Sigmoid colon (tissue), 7 donors: ENCODE measurements around the gene SMYD2. TPM values are rescaled to one million over a fixed set of nuclear protein-coding genes. Genes with fewer than 3 reads are reported as not detected.

Experiments
- DNase-seq: peaks from one replicate; pipeline ENCODE4 v3.0.0-alpha.2; 2019
- H3K27ac ChIP-seq, 4 donors: fragments of 200-600 bp; sonication (generic); one replicate each; pipeline ENCODE4 v1.5.1; 2016 to 2019; ENCODE audit warnings: mild to moderate bottlenecking in 1 of 4
- H3K27me3 ChIP-seq, 3 donors: fragments of 200-600 bp; sonication (generic); one replicate each; pipeline ENCODE4 v1.5.1; 2019; ENCODE audit warnings: mild to moderate bottlenecking in 1 of 3
- H3K36me3 ChIP-seq, 4 donors: fragments of 200-600 bp; sonication (generic); one replicate each; pipeline ENCODE4 v1.5.1; 2016 to 2019
- H3K4me1 ChIP-seq, 4 donors: fragments of 200-600 bp; sonication (generic); one replicate each; pipeline ENCODE4 v1.5.1; 2017 to 2019
- H3K4me3 ChIP-seq, 4 donors: fragments of 200-600 bp; sonication (generic); one replicate each; pipeline ENCODE4 v1.5.1; 2017 to 2019; ENCODE audit warnings: mild to moderate bottlenecking in 2 of 4, moderate library complexity in 1 of 4
- H3K9me3 ChIP-seq, 4 donors: fragments of 200-600 bp in 3 of 4; sonication (generic) in 3 of 4; one replicate each; pipeline versions ENCODE4 v1.5.1 to v1.6.1; 2013 to 2019
- CTCF ChIP-seq, 4 experiments: fragments of 450-650 bp in 3 of 4; fragments of 200-600 bp in 1 of 4; IDR thresholded peaks; one replicate each; pipeline ENCODE4 v1.5.1; 2016 to 2019; ENCODE audit warnings: antibody characterized with exemption in 4 of 4, mild to moderate bottlenecking in 3 of 4, moderate library complexity in 2 of 4
- EP300 ChIP-seq, 4 donors: sonication (generic); formaldehyde crosslinking; IDR thresholded peaks; one replicate each; pipeline ENCODE4 v1.6.1; 2017; ENCODE audit warnings: antibody characterized with exemption in 4 of 4
- POLR2A ChIP-seq, 2 donors: fragments of 450-650 bp; IDR thresholded peaks; one replicate each; pipeline ENCODE4 v1.6.1; 2016; ENCODE audit warnings: antibody characterized with exemption in 2 of 2, mild to moderate bottlenecking in 2 of 2, moderate library complexity in 2 of 2
- POLR2AphosphoS5 ChIP-seq, 4 donors: sonication (generic); formaldehyde crosslinking; IDR thresholded peaks; one replicate each; pipeline ENCODE4 v1.6.1; 2017; ENCODE audit warnings: antibody characterized with exemption in 4 of 4
- WGBS, 2 donors: extraction: QIAGEN DNeasy Blood & Tissue Kit; methylation state at CpG; one replicate each; pipeline ENCODE4 v1.1.7; 2013; 5-methylcytosine and 5-hydroxymethylcytosine counted together
- intact Hi-C: fragments of 100-400 bp; cut with DNase I; formaldehyde crosslinking; loops from one replicate; pipeline ENCODE4 v1.15.1; 2023
- polyA plus RNA-seq, 3 donors: library from polyadenylated mRNA; stranded (reverse); fragments of 200-250 nt; gene quantifications; one replicate each; pipeline ENCODE4 v1.2.3, GENCODE V29; 2013
- total RNA-seq, 4 donors: library from RNA; depleted of rRNA; stranded (reverse); fragments of >200 nt; gene quantifications; one replicate each; pipeline ENCODE4 v1.1.0, GENCODE V29; 2016
- donor health status: healthy with polysubstance abuse.
- donor health status: Bipolar disorder and iron deficiency.
- donor health status: healthy.

Gene SMYD2
- total and polyA plus RNA-seq, 7 donors = 12.5 to 23.4 (median 16.7) TPM

- no peak for TF ChIP-seq POLR2A (IDR thresholded peaks at IDR 0.05)
- no peak for TF ChIP-seq POLR2AphosphoS5 (IDR thresholded peaks at IDR 0.05)
- TF ChIP-seq EP300 (IDR thresholded peaks at IDR 0.05) = no peak
- no peak for TF ChIP-seq CTCF (IDR thresholded peaks at IDR 0.05)
- no peak overlapping the region for H3K4me3 ChIP-seq
- DNase-seq = no peak
- peaks cover 0 to 68% (median 6%) of the 10 kb centered on the region in 4 donors for H3K36me3 ChIP-seq
- H3K4me1 ChIP-seq = no peaks in the 10 kb centered on the region
- no peaks in the 10 kb centered on the region for H3K9me3 ChIP-seq
- no peak overlapping the region for H3K27ac ChIP-seq
- intact Hi-C loops = no loop called here
- H3K27me3 ChIP-seq = no peaks in the 10 kb centered on the region
- WGBS, 2 donors = 78 to 84% methylated on average over 12 of the region's 12 CpGs
Measured at GRCh38 chr1:214364386-214364785, 83.4 kb downstream of the SMYD2 start.

GRCh38 chr1:214364786-214365295, 83.9 kb downstream of the SMYD2 start:
- no peak for TF ChIP-seq POLR2AphosphoS5 (IDR thresholded peaks at IDR 0.05)
- no peak for TF ChIP-seq POLR2A (IDR thresholded peaks at IDR 0.05)
- TF ChIP-seq CTCF (IDR thresholded peaks at IDR 0.05) = no peak
- TF ChIP-seq EP300 (IDR thresholded peaks at IDR 0.05) = no peak
- Histone ChIP-seq H3K27ac (no peak overlapping the region), H3K27me3 (no peaks in the 10 kb centered on the region), H3K4me3 (no peak overlapping the region), H3K36me3 (peaks cover 0 to 68% (median 8%) of the 10 kb centered on the region in 4 donors), H3K9me3 (no peaks in the 10 kb centered on the region), H3K4me1 (no peaks in the 10 kb centered on the region)
- intact Hi-C loops = no loop called here
- no peak for DNase-seq
- WGBS, 2 donors = 82 to 90% methylated on average over 4 of the region's 4 CpGs

- H3K36me3 ChIP-seq = peaks cover 0 to 69% (median 14%) of the 10 kb centered on the region in 4 donors
- TF ChIP-seq EP300 (IDR thresholded peaks at IDR 0.05) (no peak), POLR2AphosphoS5 (IDR thresholded peaks at IDR 0.05) (no peak), POLR2A (IDR thresholded peaks at IDR 0.05) (no peak), CTCF (IDR thresholded peaks at IDR 0.05) (no peak)
- H3K4me3 ChIP-seq = no peak overlapping the region
- H3K9me3 ChIP-seq = no peaks in the 10 kb centered on the region
- no peaks in the 10 kb centered on the region for H3K4me1 ChIP-seq
- H3K27ac ChIP-seq = no peak overlapping the region
- no peaks in the 10 kb centered on the region for H3K27me3 ChIP-seq
- DNase-seq = no peak
- intact Hi-C loops = no loop called here
- 95% methylated on average over 5 of the region's 5 CpGs for WGBS, 2 donors
Measured at GRCh38 chr1:214367841-214368240, 86.9 kb downstream of the SMYD2 start.

- DNase-seq = no peak
- Histone ChIP-seq H3K4me3 (no peak overlapping the region), H3K4me1 (peaks cover 0 to 8% (median 4%) of the 10 kb centered on the region in 4 donors), H3K27me3 (no peaks in the 10 kb centered on the region), H3K9me3 (no peaks in the 10 kb centered on the region), H3K36me3 (peaks cover 0 to 56% (median 12%) of the 10 kb centered on the region in 4 donors), H3K27ac (no peak overlapping the region)
- intact Hi-C loops = no loop called here
- no peak for TF ChIP-seq POLR2A (IDR thresholded peaks at IDR 0.05)
- TF ChIP-seq EP300 (IDR thresholded peaks at IDR 0.05) = no peak
- 87 to 92% methylated on average over 8 of the region's 8 CpGs for WGBS, 2 donors
Measured at GRCh38 chr1:214369364-214369763, 88.4 kb downstream of the SMYD2 start.

GRCh38 chr1:214370615-214371014, 89.7 kb downstream of the SMYD2 start:
- Histone ChIP-seq H3K27ac (no peak overlapping the region), H3K4me1 (peaks cover 0 to 13% (median 6%) of the 10 kb centered on the region in 4 donors), H3K9me3 (no peaks in the 10 kb centered on the region), H3K27me3 (no peaks in the 10 kb centered on the region), H3K36me3 (peaks cover 0 to 51% (median 12%) of the 10 kb centered on the region in 4 donors), H3K4me3 (no peak overlapping the region)
- TF ChIP-seq CTCF (IDR thresholded peaks at IDR 0.05) = no peak
- TF ChIP-seq EP300 (IDR thresholded peaks at IDR 0.05) = no peak
- no peak for TF ChIP-seq POLR2AphosphoS5 (IDR thresholded peaks at IDR 0.05)
- no peak for TF ChIP-seq POLR2A (IDR thresholded peaks at IDR 0.05)
- WGBS, 2 donors = 87 to 88% methylated on average over 3 of the region's 3 CpGs
- no peak for DNase-seq
- intact Hi-C loops = no loop called here
